GM23248 (cell line): ENCODE results near the gene GNAQ. TPM values are rescaled to one million over a fixed set of nuclear protein-coding genes. Genes with fewer than 3 reads are reported as not detected.

Experiments
- DNase-seq: peaks from one replicate; pipeline ENCODE4 v3.0.0-alpha.2; 2015
- H2AFZ ChIP-seq: fragments of 200-600 bp; sonication (generic); 2 replicates; pipeline ENCODE4 v1.6.1; 2016; ENCODE audit warnings: antibody characterized with exemption
- H3F3A ChIP-seq: fragments of 200-600 bp; sonication (generic); 2 replicates; pipeline ENCODE4 v1.6.1; 2016; ENCODE audit warnings: mild to moderate bottlenecking, antibody characterized with exemption, mixed run types; ENCODE audit not compliant: insufficient read depth
- H3K27ac ChIP-seq: fragments of 200-600 bp; sonication (generic); 2 replicates; pipeline ENCODE4 v1.5.1; 2016; ENCODE audit warnings: mild to moderate bottlenecking
- H3K27me3 ChIP-seq: fragments of 200-600 bp; sonication (generic); replicated peaks from 2 replicates; pipeline ENCODE4 v1.6.1; 2016; ENCODE audit warnings: mild to moderate bottlenecking; ENCODE audit not compliant: insufficient read depth
- H3K36me3 ChIP-seq: fragments of 200-600 bp; sonication (generic); 2 replicates; pipeline ENCODE4 v1.6.1; 2016; ENCODE audit warnings: low read depth, mild to moderate bottlenecking
- H3K4me1 ChIP-seq: fragments of 200-600 bp; sonication (generic); 2 replicates; pipeline ENCODE4 v1.6.1; 2016; ENCODE audit warnings: mild to moderate bottlenecking; ENCODE audit not compliant: insufficient read depth
- H3K4me2 ChIP-seq: fragments of 200-600 bp; sonication (generic); one replicate; pipeline ENCODE4 v1.6.1; 2016; ENCODE audit warnings: mild to moderate bottlenecking; ENCODE audit not compliant: unreplicated experiment
- H3K4me3 ChIP-seq: fragments of 200-600 bp; sonication (generic); 2 replicates; pipeline ENCODE4 v1.5.1; 2016; ENCODE audit warnings: mild to moderate bottlenecking
- H3K79me2 ChIP-seq: fragments of 200-600 bp; sonication (generic); 2 replicates; pipeline ENCODE4 v1.6.1; 2016; ENCODE audit warnings: mild to moderate bottlenecking; ENCODE audit not compliant: insufficient read depth
- H3K9ac ChIP-seq: fragments of 200-600 bp; sonication (generic); 2 replicates; pipeline ENCODE4 v1.6.1; 2016; ENCODE audit warnings: mild to moderate bottlenecking
- H3K9me2 ChIP-seq: fragments of 200-600 bp; sonication (generic); 2 replicates; pipeline ENCODE4 v1.6.1; 2016; ENCODE audit warnings: mixed run types, mild to moderate bottlenecking, moderate library complexity; ENCODE audit not compliant: insufficient read depth
- H3K9me3 ChIP-seq: fragments of 200-600 bp; sonication (generic); one replicate; pipeline ENCODE4 v1.6.1; 2017; ENCODE audit warnings: low read depth
- H4K20me1 ChIP-seq: fragments of 200-600 bp; sonication (generic); 2 replicates; pipeline ENCODE4 v1.6.0; 2016; ENCODE audit not compliant: insufficient read depth
- EZH2 ChIP-seq: fragments of 200-600 bp; sonication (generic); IDR thresholded peaks from 2 replicates; pipeline ENCODE4 v1.6.1; 2018; ENCODE audit warnings: antibody characterized with exemption, mild to moderate bottlenecking; ENCODE audit not compliant: insufficient read depth, poor library complexity, severe bottlenecking
- EZH2phosphoT487 ChIP-seq: fragments of 200-600 bp; sonication (generic); IDR thresholded peaks from 2 replicates; pipeline ENCODE4 v1.6.1; 2018; ENCODE audit warnings: antibody characterized with exemption, moderate library complexity, mild to moderate bottlenecking, low read depth; ENCODE audit not compliant: insufficient read depth
- WGBS, 2 experiments: methylation state at CpG; one replicate each; pipeline ENCODE4 v1.1.6; 2015 to 2017; ENCODE audit warnings: low lambda C conversion rate in 2 of 2, low coverage in 1 of 2; ENCODE audit errors: missing lambda C conversion rate in 2 of 2; 5-methylcytosine and 5-hydroxymethylcytosine counted together
- in situ Hi-C: fragments of 300-500 bp; cut with MboI; formaldehyde crosslinking; loops from 2 replicates; pipeline ENCODE4 v1.15.0; 2020
- polyA plus RNA-seq: library from polyadenylated mRNA; unstranded; fragments of >200 nt; fragmentation: Nextera tagmentation; extraction: Ambion mirVana; gene quantifications from 2 replicates; pipeline ENCODE4 v1.2.1, GENCODE V29; 2016
- total RNA-seq: library from RNA; depleted of rRNA; stranded (reverse); fragments of >200 nt; shearing (Covaris generic); gene quantifications from 2 replicates; pipeline ENCODE4 v1.2.3, GENCODE V29; 2014

Gene GNAQ
- total and polyA plus RNA-seq, 2 experiments from 2014 or later = 11.5 to 32.7 TPM

DNA sequence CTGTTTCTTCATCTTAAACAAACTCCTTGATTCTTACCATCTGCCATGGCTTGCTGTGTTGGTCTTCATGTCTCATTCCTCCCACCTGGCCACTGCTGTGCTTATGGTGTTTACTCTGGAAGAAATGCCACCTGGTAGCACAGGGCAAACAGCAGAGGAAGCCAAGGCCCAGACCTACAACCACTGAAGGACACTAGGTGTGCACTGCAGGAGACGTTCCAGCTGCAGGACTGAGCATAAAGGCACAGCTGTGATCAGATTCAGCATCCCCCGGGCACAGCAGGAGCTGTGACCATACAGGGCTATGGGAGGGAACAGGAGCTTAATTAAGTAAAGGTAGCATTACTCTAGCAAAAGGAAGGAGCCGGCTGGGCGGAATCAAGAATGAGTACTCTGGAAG, 12.6 kb upstream of the GNAQ start:
- Histone ChIP-seq H2AFZ (no peak overlapping the region), H3K4me2 (no peak overlapping the region), H3F3A (no peaks in the 10 kb centered on the region), H3K4me1 (no peaks in the 10 kb centered on the region), H3K9me2 (no peaks in the 10 kb centered on the region), H3K27ac (no peak overlapping the region), H3K36me3 (no peaks in the 10 kb centered on the region), H3K27me3 (0 out of 2 replicates have a peak, but pooled peaks cover 13% of the 10 kb centered on the region), H3K4me3 (no peak overlapping the region), H4K20me1 (no peaks in the 10 kb centered on the region), H3K9me3 (no peaks in the 10 kb centered on the region), H3K79me2 (no peaks in the 10 kb centered on the region), H3K9ac (no peak overlapping the region)
- WGBS, 2 experiments = 72 to 78% methylated on average over 4 of the region's 4 CpGs
- TF ChIP-seq EZH2 (no peak), EZH2phosphoT487 (no peak)
- DNase-seq = no peak
- in situ Hi-C loops = loop anchor here (5.0 kb wide), 1 partner anchor 48 kb away; no protein-coding TSS in a partner anchor

DNA sequence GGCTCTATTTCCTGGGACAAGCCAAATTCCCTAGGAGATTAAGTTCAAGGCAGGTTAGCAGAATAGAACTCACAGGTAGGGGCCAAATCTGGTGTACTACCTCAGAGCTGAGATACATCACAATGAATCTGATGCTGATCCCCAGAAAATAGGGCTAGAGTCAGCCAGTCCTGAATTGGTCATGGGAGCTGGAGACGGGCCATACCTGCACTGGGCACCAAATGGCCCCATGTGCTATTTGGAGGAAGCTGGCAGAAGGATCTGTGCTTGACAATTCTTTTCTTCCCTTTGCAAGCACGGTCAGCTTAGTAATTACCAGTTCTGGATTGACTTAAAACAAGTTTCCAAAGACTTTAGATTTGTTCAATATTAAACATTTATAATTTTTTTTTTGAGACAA, 10.4 kb upstream of the GNAQ start:
- Histone ChIP-seq H3K9me2 (no peaks in the 10 kb centered on the region), H3K4me2 (no peak overlapping the region), H3K36me3 (no peaks in the 10 kb centered on the region), H3K27ac (no peak overlapping the region), H3K4me3 (no peak overlapping the region), H3K27me3 (0 out of 2 replicates have a peak, but pooled peaks cover 9% of the 10 kb centered on the region), H2AFZ (no peak overlapping the region), H3K9me3 (no peaks in the 10 kb centered on the region), H3K4me1 (no peaks in the 10 kb centered on the region), H4K20me1 (no peaks in the 10 kb centered on the region), H3K9ac (no peak overlapping the region), H3K79me2 (no peaks in the 10 kb centered on the region), H3F3A (no peaks in the 10 kb centered on the region)
- TF ChIP-seq EZH2phosphoT487 = no peak
- TF ChIP-seq EZH2 = no peak
- WGBS, 2 experiments = 55 to 56% methylated on average over 2 of the region's 2 CpGs
- in situ Hi-C loops = loop anchor here (5.0 kb wide), 1 partner anchor 50 kb away; no protein-coding TSS in a partner anchor
- no peak for DNase-seq

DNA sequence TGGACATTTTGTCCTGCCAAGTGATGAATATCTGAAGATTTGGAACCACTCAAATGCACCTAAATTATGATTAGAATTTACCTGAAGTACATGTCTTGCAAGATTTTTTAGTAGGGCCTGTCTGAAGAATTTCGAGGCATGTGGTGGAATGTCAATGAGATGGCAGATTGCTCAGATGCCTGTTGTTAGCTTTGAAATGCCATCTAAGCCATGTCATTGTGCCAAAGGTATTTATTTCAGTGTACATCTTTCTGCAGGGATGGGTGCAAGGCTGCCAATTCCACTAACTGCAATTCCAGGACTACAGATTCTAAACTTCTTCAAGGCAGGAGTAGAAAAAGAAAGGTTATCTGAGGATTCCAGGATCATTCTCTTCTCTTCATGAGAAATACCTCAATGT, 9.1 kb upstream of the GNAQ start:
- Histone ChIP-seq H4K20me1 (no peaks in the 10 kb centered on the region), H3K27ac (no peak overlapping the region), H3K4me3 (no peak overlapping the region), H3K4me2 (no peak overlapping the region), H3K4me1 (no peaks in the 10 kb centered on the region), H3K36me3 (no peaks in the 10 kb centered on the region), H3K9me3 (no peaks in the 10 kb centered on the region), H3K79me2 (no peaks in the 10 kb centered on the region), H3K9ac (no peak overlapping the region), H3K27me3 (no peaks in the 10 kb centered on the region), H3F3A (no peaks in the 10 kb centered on the region), H3K9me2 (no peaks in the 10 kb centered on the region), H2AFZ (no peak overlapping the region)
- WGBS, 2 experiments = 68 to 74% methylated on average over 1 of the region's 1 CpG
- in situ Hi-C loops = loop anchor here (5.0 kb wide), 1 partner anchor 52 kb away; no protein-coding TSS in a partner anchor
- DNase-seq = no peak
- TF ChIP-seq EZH2 (no peak), EZH2phosphoT487 (no peak)

DNA sequence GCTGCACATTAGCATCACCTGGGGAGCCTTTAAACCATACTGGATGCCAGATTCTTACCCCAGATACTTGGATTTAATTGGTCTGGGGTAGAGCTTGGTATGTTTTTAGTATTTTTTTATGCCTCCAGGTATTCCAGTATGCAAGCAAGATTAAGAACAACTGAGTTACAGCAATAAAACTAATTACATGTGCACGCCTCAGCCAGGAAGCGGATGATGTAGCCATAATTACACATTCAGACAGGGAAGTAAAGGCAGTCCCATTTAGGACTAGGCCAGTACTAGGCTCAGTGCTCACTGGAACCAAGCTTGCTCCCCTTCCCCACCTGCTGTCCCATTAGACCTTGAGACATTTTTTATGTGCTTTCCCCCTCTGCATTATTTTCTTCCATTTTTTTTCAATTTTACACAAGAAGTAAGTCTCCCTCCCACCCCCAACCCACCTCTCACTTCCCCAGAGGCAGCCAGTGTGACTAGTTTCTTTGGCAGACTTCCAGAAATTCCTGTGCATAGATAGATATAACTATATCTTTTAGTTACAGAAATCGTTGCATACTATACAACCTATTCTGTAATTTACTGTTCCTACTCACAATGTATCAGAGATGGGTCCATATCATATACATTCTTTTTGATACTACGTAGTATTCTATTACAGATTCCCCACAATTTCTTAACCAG, 7.1 kb upstream of the GNAQ start:
- no peaks in the 10 kb centered on the region for H3K36me3 ChIP-seq
- in situ Hi-C loops = loop anchor here (10.0 kb wide), 1 partner anchor 594 kb away; no protein-coding TSS in a partner anchor
- H3K27me3 ChIP-seq = no peaks in the 10 kb centered on the region
- no peaks in the 10 kb centered on the region for H3K79me2 ChIP-seq
- H3K9me3 ChIP-seq = no peaks in the 10 kb centered on the region
- H3K9ac ChIP-seq = no peak overlapping the region
- no peaks in the 10 kb centered on the region for H4K20me1 ChIP-seq
- H3F3A ChIP-seq = no peaks in the 10 kb centered on the region
- no peak overlapping the region for H2AFZ ChIP-seq
- no peak overlapping the region for H3K4me3 ChIP-seq
- peaks cover 5% of the 10 kb centered on the region; the same call in 1 of the 2 replicates for H3K4me1 ChIP-seq
- no peak overlapping the region for H3K27ac ChIP-seq
- 93 to 97% methylated on average over 4 of the region's 4 CpGs for WGBS, 2 experiments
- DNase-seq = peak; percentile 21
- H3K4me2 ChIP-seq = no peak overlapping the region
- TF ChIP-seq EZH2 (no peak), EZH2phosphoT487 (no peak)
- H3K9me2 ChIP-seq = no peaks in the 10 kb centered on the region
